Stimulated activated CD4-positive, alpha-beta T cell treated with anti-CD3 and anti-CD28 coated beads, Interleukin-12 subunit alpha, Interleukin-12 subunit beta, amount 100 ng/mL, for 24 hours (primary cell): Measurements from ENCODE around the gene PRXL2B.
"Not testable (repeated sequence)": the region's sequence is repeated elsewhere in the genome, so short reads cannot be mapped to it uniquely, and the experiment has no call there.

Experiments used
- DNase-seq, 2 experiments: peaks; one replicate each; pipeline ENCODE4 v3.0.0-alpha.2; 2020; ENCODE audit warnings: low read depth in 2 of 2

The PRXL2B gene

DNA sequence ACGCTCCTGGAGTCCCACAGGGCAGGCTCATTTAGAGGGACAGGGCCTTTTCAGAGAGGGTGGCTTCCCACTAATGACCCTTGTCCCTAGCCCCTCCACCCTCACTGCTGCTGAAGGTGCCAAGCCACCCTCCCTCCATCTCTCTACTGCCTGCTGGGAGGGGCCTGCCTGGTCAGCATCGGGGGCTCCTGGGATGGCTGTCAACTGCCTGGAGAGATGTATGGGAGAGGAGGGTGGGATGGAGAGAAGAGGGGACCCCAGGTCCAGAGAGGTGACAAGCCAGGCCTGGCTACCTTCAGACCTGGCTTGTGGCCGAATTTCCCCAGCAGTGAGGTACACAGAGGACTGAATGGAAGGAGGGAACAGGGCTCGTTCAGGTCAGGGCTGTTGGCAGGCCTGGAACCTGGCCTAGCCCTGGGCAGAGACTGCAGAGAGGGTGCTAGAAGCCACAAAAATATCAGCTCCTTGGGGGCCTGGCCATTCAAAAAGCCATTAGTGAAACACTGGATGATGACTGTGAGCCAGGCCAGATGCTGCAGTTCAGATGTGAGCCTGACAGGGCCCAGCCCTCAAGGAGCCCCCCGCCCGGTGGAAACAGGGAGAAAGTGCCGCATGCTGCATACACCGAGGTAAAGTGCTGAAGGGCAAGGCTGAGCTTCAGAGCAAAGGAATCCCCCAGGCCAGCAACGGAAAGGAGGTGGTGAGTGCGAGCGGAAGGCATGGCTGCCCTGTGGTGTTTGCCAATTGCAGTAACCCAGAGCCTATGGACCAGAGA is 26.2 kb downstream of the PRXL2B start:
- DNase-seq: no peak

DNA sequence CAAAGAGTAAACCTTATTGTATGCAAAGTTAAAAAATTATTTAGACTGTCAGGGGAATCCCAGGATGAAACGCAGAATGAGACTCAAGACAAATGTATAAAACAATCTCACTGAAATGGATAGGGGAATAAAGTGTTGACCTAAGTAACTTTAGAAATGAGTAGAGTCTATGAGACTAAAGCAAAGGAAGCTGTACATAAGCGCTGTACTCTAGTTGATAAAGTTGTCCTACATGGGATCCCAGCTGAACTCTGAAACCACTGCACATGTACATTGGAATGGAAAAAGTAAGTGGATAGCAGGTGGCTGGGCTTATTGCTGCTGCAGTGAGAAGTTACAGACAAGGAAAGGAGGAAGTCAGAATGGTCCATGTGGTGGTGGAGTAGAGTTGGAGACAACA is 27.6 kb downstream of the PRXL2B start:
- no peak for DNase-seq

DNA sequence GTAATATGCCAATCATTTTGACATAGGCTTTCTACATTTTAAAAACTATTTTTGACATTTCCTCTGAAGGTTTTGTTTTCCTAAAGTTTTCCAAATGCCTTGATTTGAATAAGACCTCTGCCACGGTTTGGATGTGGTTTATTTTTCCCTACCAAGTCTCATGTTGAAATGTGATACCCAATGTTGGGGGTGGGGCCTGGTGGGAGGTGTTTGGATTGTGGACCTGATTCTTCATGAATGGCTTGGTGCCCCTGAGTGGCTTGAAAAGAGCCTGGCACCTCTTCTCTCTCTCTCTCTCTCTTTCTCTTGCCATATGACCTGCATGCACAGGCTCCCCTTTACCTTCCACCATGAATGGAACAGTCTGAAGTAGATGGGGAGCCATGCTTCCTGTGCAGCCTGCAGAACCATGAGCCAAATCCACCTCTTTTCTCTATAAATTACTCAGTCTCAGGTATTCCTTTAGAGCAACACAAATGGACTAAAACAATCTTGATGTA is 31.4 kb downstream of the PRXL2B start:
- DNase-seq: no peak

GRCh38 chr1:2623571-2624337 is 37.2 kb downstream of the PRXL2B start:
- DNase-seq: no peak

DNA sequence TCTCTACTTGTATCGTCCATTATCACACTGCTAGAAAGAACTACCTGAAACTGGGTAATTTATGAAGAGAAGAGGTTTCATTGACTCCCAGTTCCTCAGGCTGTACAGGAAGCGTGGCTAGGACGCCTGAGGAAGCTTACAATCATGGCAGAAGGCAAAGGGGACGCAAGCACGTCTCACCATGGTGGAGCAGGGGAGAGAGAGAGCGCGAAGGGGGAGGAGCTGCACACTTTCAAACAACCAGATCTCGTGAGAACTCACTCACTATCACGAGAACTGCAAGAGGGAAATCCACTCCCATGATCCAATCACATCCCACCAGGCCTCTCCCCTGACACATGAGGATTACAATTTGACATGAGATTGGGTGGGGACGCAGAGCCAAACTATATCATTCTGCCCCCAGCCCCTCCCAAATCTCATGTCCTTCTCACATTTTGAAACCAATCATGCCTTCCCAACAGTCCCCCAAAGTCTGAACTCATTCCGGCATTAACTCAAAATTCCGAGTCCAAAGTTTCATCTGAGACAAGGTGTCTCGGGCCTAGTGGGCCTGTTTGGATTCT is 38.2 kb downstream of the PRXL2B start:
- DNase-seq: no peak

GRCh38 chr1:2625311-2625710 is 38.7 kb downstream of the PRXL2B start:
- DNase-seq: no peak

DNA sequence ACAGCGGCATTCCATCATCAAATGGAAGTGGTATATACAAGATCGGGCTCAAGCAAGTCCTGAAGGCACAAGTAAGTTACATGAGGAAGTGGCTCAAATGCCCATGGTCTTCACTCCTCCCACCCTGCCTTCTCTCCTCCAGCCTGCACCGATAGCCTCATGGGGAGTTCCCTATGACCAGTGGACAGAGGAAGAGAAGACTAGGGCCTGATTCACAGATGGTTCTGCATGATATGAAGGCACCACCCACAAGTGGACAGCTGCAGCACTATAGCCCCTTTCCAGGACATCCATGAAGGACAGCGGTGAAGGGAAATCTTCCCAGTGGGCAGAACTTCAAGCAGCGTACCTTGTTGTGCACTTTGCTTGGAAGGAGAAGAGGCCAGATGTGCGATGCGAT is 39.2 kb downstream of the PRXL2B start:
- DNase-seq: not testable (repeated sequence)

DNA sequence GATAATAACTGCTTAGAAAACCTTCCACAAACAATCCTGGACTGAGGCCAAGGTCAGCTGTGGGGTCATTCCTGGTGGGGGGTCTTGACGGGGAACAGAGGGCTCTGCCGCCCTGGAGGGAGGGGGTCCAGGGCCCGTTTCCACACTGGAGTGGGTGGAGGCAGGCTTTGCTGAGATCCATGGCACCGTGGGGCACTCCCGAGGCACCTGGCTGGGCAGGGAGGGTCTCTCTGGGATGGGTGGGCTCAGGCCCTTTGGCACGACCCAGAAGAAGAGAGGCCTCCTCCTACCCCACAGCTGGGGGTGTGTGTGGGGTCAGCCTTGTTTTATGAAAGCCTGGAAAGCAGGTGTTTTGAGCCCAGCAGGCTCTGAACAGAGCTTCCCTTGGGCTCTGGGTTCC is 41.2 kb downstream of the PRXL2B start:
- DNase-seq: no peak

- DNase-seq: no peak
Observed at GRCh38 chr1:2628191-2628932, 41.8 kb downstream of the PRXL2B start.

DNA sequence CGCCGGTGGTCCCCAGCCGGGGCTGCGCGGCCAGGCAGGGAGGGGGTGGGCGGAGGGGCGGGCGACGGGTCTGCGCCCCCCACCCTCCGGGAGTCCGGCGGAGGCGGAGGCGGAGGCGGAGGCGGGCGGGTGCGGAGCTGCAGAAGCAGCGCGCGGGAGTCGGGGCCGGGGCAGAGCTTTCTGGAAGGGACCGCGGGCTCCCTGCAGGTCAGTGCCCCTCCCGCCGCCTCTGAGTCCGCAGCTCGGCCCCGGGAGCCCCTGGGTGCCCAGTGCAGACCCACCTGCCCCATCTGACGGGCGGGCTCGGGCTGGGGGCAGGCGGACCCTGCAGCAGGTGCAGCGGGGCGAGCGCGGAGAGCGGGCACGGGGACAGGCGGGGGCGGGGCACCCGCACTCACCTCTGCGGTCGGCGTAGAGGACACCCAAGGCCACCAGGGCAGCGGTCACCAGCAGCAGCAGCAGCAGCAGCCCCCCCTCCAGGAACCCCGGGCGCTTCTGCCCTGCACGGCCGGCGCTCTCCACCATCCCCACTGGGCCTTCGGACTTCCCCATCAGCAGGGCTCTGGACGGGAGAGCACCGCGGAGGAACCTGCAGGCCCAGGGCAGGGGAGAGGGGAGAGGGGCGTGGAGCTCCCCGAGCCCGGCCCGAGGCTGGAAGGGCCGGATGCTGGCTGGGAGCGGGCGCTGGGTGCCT is 42.5 kb downstream of the PRXL2B start:
- no peak for DNase-seq

DNA sequence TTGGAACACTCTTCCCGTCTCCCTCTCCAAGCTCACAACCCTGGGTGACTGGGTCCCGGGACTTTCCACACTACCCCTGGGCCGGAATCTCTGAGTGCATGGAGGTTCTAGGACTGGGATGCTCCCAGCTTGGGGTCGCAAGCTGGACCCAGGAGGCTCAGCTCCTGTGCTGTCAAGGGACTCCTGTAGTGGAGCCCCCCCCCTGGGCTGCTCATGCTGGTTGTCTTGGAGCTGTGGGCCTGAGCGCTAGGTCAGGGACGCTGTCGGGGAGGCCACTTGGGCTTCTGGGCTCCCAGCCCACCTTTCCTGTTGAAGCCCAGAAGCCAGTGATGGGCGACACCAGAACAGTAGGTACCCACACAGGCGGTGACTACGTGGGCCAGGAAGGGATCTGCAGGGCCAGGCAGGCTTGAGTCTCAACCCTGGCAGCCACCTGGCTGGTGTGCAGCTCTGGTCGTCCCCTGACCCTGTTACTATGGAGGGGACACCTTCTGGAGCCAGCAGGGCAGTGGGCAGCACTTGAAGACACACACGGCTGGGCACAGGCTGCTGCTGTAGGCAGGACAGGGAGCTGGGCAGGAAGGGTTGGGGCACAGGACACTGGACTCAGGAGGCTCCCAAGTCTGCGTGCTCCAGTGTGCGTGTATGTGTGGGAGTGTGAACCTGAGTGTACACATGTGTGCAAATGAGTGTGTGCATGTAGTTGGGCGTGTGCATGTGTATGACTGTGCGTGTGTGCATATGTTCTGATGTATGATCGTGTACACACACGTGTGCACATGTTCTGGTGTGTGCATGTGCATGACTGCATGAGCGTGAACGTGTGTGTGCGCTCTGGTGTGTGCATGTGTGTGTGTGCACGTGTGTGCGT is 43.3 kb downstream of the PRXL2B start:
- DNase-seq: no peak

- no peak for DNase-seq
Observed at GRCh38 chr1:2630498-2631135, 44.0 kb downstream of the PRXL2B start.

DNA sequence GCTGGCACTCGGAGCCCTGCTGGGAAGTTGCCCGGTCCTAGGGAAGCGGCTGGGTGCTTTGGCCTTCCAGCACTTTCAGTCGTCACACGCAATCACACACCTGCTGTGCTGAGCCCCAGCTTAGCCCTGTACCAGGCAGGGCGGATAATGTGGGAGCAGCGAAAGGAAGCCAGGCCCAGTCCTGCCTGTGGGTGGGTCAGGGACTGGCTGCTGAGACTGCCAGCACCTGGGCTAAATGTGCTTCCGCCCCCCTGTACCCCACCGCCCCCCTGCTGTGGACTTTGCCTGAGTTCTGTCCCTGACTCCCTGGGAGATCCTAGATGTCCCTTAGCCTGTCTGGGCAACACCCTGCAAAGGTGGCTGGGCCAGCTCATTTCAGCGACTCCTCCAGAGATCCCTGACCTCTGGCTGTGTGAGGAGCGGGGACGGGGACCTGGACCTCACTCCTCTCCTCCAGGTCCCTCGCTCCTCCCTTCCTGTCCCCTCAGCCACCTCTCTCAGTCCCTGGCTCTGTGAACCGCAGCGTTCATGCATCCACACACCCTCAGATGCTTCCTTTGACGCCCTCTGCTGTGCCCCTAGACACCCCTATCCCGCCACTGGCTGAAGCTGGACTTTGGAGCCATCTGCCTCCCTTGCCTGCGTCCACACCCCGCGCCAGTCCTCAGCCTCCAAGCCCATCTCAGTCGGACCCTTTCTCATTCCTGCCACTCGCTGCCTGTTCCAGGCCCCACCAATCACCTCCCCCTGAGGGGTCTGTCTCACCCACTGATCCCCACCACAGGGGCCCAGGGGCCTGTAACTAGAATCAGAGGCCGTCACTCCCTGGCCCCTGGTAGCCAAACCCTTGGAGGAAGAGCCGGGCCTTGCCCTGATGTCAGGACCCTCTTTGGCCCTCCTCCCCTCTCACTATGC is 44.8 kb downstream of the PRXL2B start:
- no peak for DNase-seq

DNA sequence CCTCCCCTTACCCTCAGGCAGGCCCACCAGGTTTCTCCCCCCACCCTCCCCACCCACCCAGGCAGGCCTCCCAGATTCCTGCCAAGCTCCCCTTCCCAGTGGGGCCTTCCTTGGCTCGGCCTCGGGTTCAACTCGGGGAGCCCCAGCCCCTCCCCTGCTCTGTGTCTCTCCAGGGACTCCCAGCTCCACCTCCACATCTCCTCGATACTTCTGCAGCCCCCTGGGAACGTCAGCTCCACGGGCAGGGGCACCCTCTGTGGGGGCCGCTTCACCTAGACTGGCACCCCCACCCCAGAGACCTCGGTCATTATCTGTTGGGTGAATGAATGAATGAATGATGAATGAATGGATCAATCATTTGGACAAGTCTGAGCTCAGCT is 45.5 kb downstream of the PRXL2B start:
- no peak for DNase-seq

DNA sequence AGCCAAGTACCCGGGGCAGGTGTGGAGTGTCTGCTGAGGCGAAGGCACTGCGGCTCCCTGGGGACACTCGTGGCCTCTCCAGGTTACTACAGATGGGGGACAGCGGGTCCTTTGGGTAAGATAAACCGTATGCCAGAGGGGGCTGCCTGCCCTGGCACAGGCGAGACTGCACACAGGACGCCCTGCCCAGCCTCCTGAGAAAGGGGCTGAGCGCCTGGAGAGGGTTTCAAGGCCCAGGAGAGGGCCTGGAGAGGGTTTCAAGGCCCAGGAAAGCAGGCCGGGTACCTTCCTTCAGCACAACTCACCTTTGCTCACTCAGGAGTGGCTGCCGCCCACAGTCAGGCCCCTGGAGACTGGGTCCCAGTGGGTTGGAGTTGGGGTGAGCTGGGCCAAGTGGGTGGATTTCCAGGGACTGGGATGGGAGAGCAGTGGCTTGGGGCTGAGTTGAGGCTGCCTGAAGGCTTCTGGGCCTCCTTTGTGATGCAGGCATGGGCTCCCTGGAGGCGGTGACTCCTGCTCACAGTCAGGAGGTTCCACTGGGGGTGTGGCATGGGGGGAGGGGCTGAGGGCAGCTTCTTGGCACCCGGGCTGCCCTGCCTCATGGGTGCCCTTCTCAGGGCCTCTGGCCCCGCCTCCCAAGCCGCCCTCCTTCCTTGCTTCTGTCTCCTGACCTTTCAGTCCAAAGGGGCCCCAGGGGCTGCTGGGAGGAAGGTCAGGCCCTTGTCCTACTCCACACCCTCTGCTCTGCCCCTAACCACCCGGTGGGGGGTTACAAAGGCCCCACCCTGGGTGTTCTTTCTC is 46.2 kb downstream of the PRXL2B start, which contains the start of gene MMEL1:
MMEL1 (minus strand) TSS at position 456 of the 801 bp plus-strand sequence. CDS start 3,532 bp downstream, outside the sequence.
- DNase-seq: no peak

DNA sequence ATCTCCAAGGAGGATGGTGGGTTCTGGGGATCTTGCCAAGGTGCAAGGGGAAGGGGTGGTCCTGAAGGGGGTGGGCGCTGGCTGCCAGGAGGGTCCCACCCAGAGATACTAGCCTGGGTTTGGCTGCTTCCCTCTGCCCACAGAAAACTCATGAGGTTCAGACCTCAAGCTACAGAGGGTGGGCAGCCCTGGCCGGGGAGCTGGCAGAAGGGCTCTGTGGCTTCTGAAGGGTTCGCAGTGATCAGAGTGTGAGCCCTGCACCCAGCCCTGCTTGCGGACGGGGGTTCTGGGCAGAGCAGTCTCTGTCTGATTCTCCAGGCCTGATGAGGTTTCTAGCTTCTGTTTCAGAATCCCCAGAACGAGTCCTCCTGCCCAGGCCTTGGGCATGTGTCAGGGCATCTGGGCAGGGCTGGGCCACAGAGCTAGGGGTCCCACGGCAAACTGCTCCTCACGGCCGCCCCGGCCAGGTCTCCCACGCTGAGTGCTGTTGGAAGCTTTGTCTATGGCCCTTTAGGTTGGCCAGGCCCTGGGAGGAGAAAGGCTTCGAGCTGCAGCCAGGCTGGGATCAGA is 46.9 kb downstream of the PRXL2B start:
- no peak for DNase-seq

GRCh38 chr1:2633936-2634491 is 47.4 kb downstream of the PRXL2B start:
- no peak for DNase-seq
